Measurements from ENCODE around the gene IGFBP6. TPM values are rescaled to one million over a fixed set of nuclear protein-coding genes. Genes with fewer than 3 reads are reported as not detected.

Gene IGFBP6
- total RNA-seq, 1 donor from 2014 or later = 81.6 TPM

DNA sequence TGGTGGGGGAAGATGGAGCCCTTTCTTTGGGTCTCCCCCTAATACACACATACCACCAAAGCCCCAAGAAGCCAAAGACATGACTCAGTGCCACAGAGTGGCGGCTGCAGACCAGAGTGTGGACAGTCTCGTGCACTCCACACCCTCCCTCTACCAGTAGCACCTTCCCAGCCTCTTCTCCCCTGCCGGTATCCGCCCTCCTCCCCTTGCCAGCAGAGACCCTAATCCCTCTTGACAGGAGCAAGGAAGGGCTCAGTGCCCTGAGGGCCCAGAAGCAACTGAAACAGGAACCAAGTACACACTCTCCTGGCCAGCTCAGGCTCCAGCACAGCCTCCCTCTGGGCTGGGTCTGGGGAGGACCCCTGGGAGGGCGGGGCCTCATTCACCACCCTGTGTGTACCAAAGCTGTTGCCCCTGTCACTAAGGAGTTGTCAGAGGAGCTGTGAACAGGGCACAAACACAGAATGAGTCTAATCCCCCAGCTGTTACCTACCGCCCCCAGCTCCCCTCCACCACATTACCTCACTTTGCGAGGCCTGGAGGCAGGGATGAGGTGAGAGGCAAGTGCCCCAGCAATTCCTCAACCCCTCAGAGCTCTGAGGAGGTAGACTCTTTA, 26.5 kb upstream of the IGFBP6 start:
- TF ChIP-seq, protein P1, sequence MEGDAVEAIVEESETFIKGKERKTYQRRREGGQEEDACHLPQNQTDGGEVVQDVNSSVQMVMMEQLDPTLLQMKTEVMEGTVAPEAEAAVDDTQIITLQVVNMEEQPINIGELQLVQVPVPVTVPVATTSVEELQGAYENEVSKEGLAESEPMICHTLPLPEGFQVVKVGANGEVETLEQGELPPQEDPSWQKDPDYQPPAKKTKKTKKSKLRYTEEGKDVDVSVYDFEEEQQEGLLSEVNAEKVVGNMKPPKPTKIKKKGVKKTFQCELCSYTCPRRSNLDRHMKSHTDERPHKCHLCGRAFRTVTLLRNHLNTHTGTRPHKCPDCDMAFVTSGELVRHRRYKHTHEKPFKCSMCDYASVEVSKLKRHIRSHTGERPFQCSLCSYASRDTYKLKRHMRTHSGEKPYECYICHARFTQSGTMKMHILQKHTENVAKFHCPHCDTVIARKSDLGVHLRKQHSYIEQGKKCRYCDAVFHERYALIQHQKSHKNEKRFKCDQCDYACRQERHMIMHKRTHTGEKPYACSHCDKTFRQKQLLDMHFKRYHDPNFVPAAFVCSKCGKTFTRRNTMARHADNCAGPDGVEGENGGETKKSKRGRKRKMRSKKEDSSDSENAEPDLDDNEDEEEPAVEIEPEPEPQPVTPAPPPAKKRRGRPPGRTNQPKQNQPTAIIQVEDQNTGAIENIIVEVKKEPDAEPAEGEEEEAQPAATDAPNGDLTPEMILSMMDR (IDR thresholded peaks at IDR 0.05; ENCODE audit: insufficient read depth, low read length, severe bottlenecking) = no peak
- Histone ChIP-seq H3K27me3 (ENCODE audit: control insufficient read depth, insufficient read depth, low read length) (no peaks in the 10 kb centered on the region), H3K4me3 (ENCODE audit: low read depth, low read length) (no peak overlapping the region), H3K36me3 (ENCODE audit: control insufficient read depth, insufficient read depth, low read length) (peaks cover 22% of the 10 kb centered on the region)
- DNase-seq (ENCODE audit: low read depth) (no peak), FAIRE-seq (peak; percentile 36)

DNA sequence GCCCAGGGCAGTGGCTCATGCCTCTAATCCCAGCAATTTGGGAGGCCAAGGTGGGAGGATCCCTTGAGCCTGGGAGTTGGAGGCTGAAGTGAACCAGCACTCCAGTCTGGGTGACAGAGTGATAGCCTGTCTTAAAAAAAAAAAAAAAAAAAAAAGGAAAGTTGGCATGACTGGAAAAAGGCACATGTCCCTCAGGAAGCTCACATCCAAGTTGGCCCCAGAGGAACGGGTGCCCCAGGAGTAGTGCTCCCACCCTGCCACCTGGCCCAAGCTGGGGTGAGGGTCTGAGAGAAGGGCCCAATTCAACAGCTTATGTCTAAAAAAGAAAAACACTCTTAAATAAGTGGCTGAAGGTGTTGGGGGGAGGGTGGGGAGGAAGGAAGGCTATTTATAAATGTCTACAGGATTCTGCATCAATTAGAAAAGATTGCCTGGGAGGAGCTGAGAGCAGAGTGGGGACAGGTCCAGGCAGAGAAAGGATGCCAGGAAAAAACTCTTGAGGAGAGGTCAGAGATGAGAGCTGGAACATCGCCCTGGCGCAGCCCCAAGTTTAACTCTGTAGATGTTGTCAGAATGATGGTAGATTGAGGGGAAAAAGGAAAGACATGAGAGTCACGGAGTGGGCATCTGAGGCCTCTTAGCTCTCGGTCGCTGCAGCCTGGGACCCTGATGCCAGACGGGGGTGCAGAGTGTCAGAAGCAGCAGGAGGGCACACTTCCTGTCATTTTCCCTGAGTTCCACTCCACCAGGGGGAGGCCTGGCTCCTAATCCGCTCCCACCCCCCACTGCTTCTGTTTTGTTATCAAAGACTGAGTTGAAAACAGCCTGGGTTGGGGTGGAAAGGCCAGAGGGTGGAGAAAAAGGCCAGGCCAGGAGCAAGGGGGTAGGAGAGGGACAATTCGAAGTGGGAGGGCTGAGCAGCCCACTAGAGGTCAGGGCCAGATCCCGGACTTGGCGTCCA, 25.6 kb upstream of the IGFBP6 start:
- Histone ChIP-seq H3K27me3 (ENCODE audit: control insufficient read depth, insufficient read depth, low read length) (no peaks in the 10 kb centered on the region), H3K36me3 (ENCODE audit: control insufficient read depth, insufficient read depth, low read length) (peaks cover 25% of the 10 kb centered on the region), H3K4me3 (ENCODE audit: low read depth, low read length) (no peak overlapping the region)
- DNase-seq (ENCODE audit: low read depth) (no peak), FAIRE-seq (no peak)
- TF ChIP-seq, protein P1 (IDR thresholded peaks at IDR 0.05; ENCODE audit: insufficient read depth, low read length, severe bottlenecking) = peak; percentile 14

DNA sequence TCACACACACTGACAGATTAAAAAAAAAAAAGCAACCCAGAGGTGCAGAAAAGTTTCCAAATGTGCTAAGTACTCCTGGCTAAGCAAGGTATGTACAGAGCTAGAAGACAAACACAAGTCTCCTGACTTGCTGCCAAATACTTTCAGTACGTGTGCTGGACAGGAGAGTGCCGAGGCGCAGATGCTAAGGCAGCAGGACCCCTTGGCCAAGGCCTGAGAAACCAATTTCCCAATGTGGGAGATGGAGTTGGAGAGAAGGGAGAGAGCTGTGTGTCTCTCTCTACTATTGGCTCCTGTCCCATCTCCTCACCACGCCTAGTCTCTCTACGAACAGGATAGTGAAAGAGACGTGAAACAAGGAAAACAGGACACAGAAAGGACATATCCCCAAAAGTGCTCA, 23.6 kb upstream of the IGFBP6 start:
- TF ChIP-seq, protein P1 (IDR thresholded peaks at IDR 0.05; ENCODE audit: insufficient read depth, low read length, severe bottlenecking) = no peak
- H3K4me3 ChIP-seq (ENCODE audit: low read depth, low read length) = no peak overlapping the region
- peak; percentile 87 for FAIRE-seq
- H3K27me3 ChIP-seq (ENCODE audit: control insufficient read depth, insufficient read depth, low read length) = no peaks in the 10 kb centered on the region
- peaks cover 23% of the 10 kb centered on the region for H3K36me3 ChIP-seq (ENCODE audit: control insufficient read depth, insufficient read depth, low read length)
- DNase-seq (ENCODE audit: low read depth) = no peak

- H3K27me3 ChIP-seq (ENCODE audit: control insufficient read depth, insufficient read depth, low read length) = no peaks in the 10 kb centered on the region
- DNase-seq (ENCODE audit: low read depth) (no peak), FAIRE-seq (no peak)
- H3K36me3 ChIP-seq (ENCODE audit: control insufficient read depth, insufficient read depth, low read length) = peaks cover 23% of the 10 kb centered on the region
- no peak overlapping the region for H3K4me3 ChIP-seq (ENCODE audit: low read depth, low read length)
- TF ChIP-seq, protein P1 (IDR thresholded peaks at IDR 0.05; ENCODE audit: insufficient read depth, low read length, severe bottlenecking) = no peak
Observed at GRCh38 chr12:53074283-53074998, 23.0 kb upstream of the IGFBP6 start.

- no peak for FAIRE-seq
- TF ChIP-seq, protein P1 (IDR thresholded peaks at IDR 0.05; ENCODE audit: insufficient read depth, low read length, severe bottlenecking) = no peak
- Histone ChIP-seq H3K4me3 (ENCODE audit: low read depth, low read length) (no peak overlapping the region), H3K27me3 (ENCODE audit: control insufficient read depth, insufficient read depth, low read length) (no peaks in the 10 kb centered on the region), H3K36me3 (ENCODE audit: control insufficient read depth, insufficient read depth, low read length) (peaks cover 23% of the 10 kb centered on the region)
- no peak for DNase-seq (ENCODE audit: low read depth)
Observed at GRCh38 chr12:53074999-53075370, 22.5 kb upstream of the IGFBP6 start.

All from bronchial epithelial cell (primary cell).